Left lobe of liver (tissue), 2 donors: ENCODE measurements around the gene SINHCAF. TPM values are rescaled to one million over a fixed set of nuclear protein-coding genes. Genes with fewer than 3 reads are reported as not detected.
"Not testable (repeated sequence)": the region's sequence is repeated elsewhere in the genome, so short reads cannot be mapped to it uniquely, and the experiment has no call there.

ENCODE experiments used
- ATAC-seq: fragments of 200-7000 bp; cut with Tn5 transposase; one replicate; pipeline ENCODE4 v1.9.1; 2020; ENCODE audit warnings: mild to moderate bottlenecking, moderate library complexity
- DNase-seq: peaks from one replicate; pipeline ENCODE4 v3.0.0-alpha.2; 2020; ENCODE audit warnings: low spot score
- total RNA-seq: library from RNA; stranded (reverse); gene quantifications from one replicate; pipeline ENCODE4 v1.2.1, GENCODE V29; 2021
- donor health status: DM: no; HTN: no; CAD: no; lungs with moderate emphysema.
- donor health status: DM: no; HTN: yes; CAD: no.

The SINHCAF gene
- total RNA-seq, 1 donor from 2014 or later: 3.5 TPM

GRCh38 chr12:31273794-31274193 lies 52.2 kb downstream of the SINHCAF start:
- not testable (repeated sequence) for ATAC-seq, DNase-seq

GRCh38 chr12:31272607-31273225 lies 53.2 kb downstream of the SINHCAF start:
- DNase-seq: no peak
- ATAC-seq: no peak

GRCh38 chr12:31267966-31268365 lies 58.0 kb downstream of the SINHCAF start:
- ATAC-seq (no peak), DNase-seq (no peak)

GRCh38 chr12:31265722-31266121 lies 60.2 kb downstream of the SINHCAF start:
- no peak for ATAC-seq

GRCh38 chr12:31263661-31264060 lies 62.3 kb downstream of the SINHCAF start:
- ATAC-seq (no peak), DNase-seq (no peak)

More at GRCh38 chr12:31265722-31266121, 60.2 kb downstream of the SINHCAF start:
- DNase-seq: no peak

GRCh38 chr12:31261744-31262143 lies 64.2 kb downstream of the SINHCAF start:
- no peak for ATAC-seq
- no peak for DNase-seq

GRCh38 chr12:31260840-31261239 lies 65.1 kb downstream of the SINHCAF start:
- DNase-seq (no peak), ATAC-seq (no peak)

- DNase-seq: no peak
- no peak for ATAC-seq
Observed at GRCh38 chr12:31259136-31259886, 66.6 kb downstream of the SINHCAF start.

- ATAC-seq: no peak
Observed at GRCh38 chr12:31257784-31258183, 68.2 kb downstream of the SINHCAF start.

GRCh38 chr12:31251707-31252611 lies 74.0 kb downstream of the SINHCAF start:
- ATAC-seq: not testable (repeated sequence)

More at GRCh38 chr12:31257784-31258183, 68.2 kb downstream of the SINHCAF start:
- DNase-seq: no peak

GRCh38 chr12:31250179-31250578 lies 75.8 kb downstream of the SINHCAF start:
- ATAC-seq (no peak), DNase-seq (no peak)

More at GRCh38 chr12:31251707-31252611, 74.0 kb downstream of the SINHCAF start:
- DNase-seq: not testable (repeated sequence)

GRCh38 chr12:31249356-31249755 lies 76.6 kb downstream of the SINHCAF start:
- DNase-seq: no peak
- ATAC-seq: no peak

GRCh38 chr12:31248815-31249214 lies 77.1 kb downstream of the SINHCAF start:
- DNase-seq: no peak
- no peak for ATAC-seq

- ATAC-seq: no peak
- no peak for DNase-seq
Observed at GRCh38 chr12:31248337-31248736, 77.6 kb downstream of the SINHCAF start.

GRCh38 chr12:31246470-31246850 lies 79.5 kb downstream of the SINHCAF start:
- ATAC-seq (no peak), DNase-seq (no peak)

- DNase-seq: no peak
- ATAC-seq: no peak
Observed at GRCh38 chr12:31245822-31246469, 80.0 kb downstream of the SINHCAF start.

GRCh38 chr12:31242418-31242817 lies 83.5 kb downstream of the SINHCAF start:
- not testable (repeated sequence) for ATAC-seq, DNase-seq

GRCh38 chr12:31238764-31239387 lies 87.1 kb downstream of the SINHCAF start:
- DNase-seq: peak; percentile 73
- peak; percentile 90 for ATAC-seq

GRCh38 chr12:31238333-31238732 lies 87.6 kb downstream of the SINHCAF start:
- not testable (repeated sequence) for ATAC-seq, DNase-seq

- no peak for DNase-seq
- ATAC-seq: no peak
Observed at GRCh38 chr12:31236998-31237637, 88.8 kb downstream of the SINHCAF start.
